Body of pancreas (tissue), 4 donors: ENCODE data around the gene ARHGEF17.

Source experiments
- POLR2A ChIP-seq, 3 donors: fragments of 450-650 bp; IDR thresholded peaks; one replicate each; pipeline ENCODE4 v1.6.1; 2016; ENCODE audit warnings: antibody characterized with exemption in 3 of 3, mild to moderate bottlenecking in 2 of 3
- TF ChIP-seq, protein P1 (sequence below), 7 experiments: fragments of 450-650 bp in 4 of 7; fragments of 200-600 bp in 3 of 7; sonication (generic) in 3 of 7; IDR thresholded peaks; one replicate each; pipeline ENCODE4 v1.5.1; 2016 to 2019; ENCODE audit warnings: antibody characterized with exemption in 7 of 7

DNA sequence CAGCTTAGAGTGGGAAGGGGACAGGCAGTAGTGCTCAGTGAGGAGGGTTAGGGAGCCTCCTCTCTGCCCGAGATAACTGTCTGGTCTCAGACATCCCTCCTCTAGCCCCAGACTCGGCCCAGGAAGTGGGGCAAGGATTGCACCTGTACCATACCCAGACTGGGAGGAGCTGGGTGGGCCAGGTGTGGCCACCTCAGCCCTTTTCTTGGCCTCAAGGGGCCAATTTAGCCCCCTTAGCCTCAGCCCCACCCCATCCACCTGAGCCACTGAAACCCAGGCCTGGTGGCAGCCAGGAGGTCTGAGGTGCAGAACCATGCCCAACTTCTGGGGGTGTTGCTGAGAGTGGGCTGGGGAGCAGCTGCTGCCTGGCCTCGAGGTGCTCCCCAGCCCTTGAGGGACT is 74.7 kb downstream of the ARHGEF17 start:
- TF ChIP-seq, protein P1, sequence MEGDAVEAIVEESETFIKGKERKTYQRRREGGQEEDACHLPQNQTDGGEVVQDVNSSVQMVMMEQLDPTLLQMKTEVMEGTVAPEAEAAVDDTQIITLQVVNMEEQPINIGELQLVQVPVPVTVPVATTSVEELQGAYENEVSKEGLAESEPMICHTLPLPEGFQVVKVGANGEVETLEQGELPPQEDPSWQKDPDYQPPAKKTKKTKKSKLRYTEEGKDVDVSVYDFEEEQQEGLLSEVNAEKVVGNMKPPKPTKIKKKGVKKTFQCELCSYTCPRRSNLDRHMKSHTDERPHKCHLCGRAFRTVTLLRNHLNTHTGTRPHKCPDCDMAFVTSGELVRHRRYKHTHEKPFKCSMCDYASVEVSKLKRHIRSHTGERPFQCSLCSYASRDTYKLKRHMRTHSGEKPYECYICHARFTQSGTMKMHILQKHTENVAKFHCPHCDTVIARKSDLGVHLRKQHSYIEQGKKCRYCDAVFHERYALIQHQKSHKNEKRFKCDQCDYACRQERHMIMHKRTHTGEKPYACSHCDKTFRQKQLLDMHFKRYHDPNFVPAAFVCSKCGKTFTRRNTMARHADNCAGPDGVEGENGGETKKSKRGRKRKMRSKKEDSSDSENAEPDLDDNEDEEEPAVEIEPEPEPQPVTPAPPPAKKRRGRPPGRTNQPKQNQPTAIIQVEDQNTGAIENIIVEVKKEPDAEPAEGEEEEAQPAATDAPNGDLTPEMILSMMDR (IDR thresholded peaks at IDR 0.05), result no peak
- no peak for TF ChIP-seq POLR2A (IDR thresholded peaks at IDR 0.05)
